ENCODE data around the gene ABCC8.

DNA sequence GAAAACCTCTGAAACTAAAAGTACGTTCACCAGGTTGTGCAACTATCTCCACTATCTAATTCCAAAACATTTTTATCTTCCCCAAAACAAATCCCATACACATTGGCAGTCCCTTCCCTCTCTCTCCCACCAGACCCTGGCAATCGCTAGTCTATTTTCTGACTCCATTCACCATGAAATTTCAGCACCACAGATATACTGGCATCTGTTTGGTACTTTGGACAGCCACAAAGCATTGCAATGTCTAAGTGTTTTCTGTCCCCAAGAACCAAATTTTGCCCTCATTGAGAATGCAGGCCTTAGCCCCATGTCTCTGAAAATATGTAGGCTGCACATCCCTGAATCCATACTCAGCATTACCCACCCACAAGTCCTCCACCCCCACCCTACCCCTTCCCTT, 60.2 kb downstream of the ABCC8 start:
- TF ChIP-seq, protein P1, sequence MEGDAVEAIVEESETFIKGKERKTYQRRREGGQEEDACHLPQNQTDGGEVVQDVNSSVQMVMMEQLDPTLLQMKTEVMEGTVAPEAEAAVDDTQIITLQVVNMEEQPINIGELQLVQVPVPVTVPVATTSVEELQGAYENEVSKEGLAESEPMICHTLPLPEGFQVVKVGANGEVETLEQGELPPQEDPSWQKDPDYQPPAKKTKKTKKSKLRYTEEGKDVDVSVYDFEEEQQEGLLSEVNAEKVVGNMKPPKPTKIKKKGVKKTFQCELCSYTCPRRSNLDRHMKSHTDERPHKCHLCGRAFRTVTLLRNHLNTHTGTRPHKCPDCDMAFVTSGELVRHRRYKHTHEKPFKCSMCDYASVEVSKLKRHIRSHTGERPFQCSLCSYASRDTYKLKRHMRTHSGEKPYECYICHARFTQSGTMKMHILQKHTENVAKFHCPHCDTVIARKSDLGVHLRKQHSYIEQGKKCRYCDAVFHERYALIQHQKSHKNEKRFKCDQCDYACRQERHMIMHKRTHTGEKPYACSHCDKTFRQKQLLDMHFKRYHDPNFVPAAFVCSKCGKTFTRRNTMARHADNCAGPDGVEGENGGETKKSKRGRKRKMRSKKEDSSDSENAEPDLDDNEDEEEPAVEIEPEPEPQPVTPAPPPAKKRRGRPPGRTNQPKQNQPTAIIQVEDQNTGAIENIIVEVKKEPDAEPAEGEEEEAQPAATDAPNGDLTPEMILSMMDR (IDR thresholded peaks at IDR 0.05): no peak
- TF ChIP-seq POLR2A (IDR thresholded peaks at IDR 0.05): no peak
